CD4-positive, CD25-positive, alpha-beta regulatory T cell (primary cell): ENCODE results near the gene SLC9A7. TPM values are rescaled to one million over a fixed set of nuclear protein-coding genes. Genes with fewer than 3 reads are reported as not detected.

Experiments
- ATAC-seq, 2 donors: fragments of 150-1000 bp; cut with Tn5 transposase; one replicate each; pipeline ENCODE4 v1.10.0; 2021; ENCODE audit warnings: low read depth in 2 of 2, moderate number of reproducible peaks in 2 of 2, moderate library complexity in 1 of 2
- DNase-seq, 3 donors: peaks; one replicate each; pipeline versions ENCODE4 v3.0.0 to v3.0.0-alpha.2; 2012 to 2022; ENCODE audit warnings: mixed read lengths in 1 of 3
- H3K27ac ChIP-seq: one replicate; pipeline ENCODE4 v1.7.0; 2013; ENCODE audit warnings: mild to moderate bottlenecking, low read length; ENCODE audit not compliant: insufficient read depth, poor library complexity, severe bottlenecking
- H3K27me3 ChIP-seq: one replicate; pipeline ENCODE4 v1.7.0; 2013; ENCODE audit warnings: low read length; ENCODE audit not compliant: control insufficient read depth, insufficient read depth
- H3K36me3 ChIP-seq: one replicate; pipeline ENCODE4 v1.7.0; 2013; ENCODE audit warnings: mild to moderate bottlenecking, low read length, moderate library complexity; ENCODE audit not compliant: control insufficient read depth, insufficient read depth
- H3K4me1 ChIP-seq: 2 replicates; pipeline ENCODE4 v1.7.0; 2013; ENCODE audit warnings: mild to moderate bottlenecking, low read length; ENCODE audit not compliant: insufficient read depth, control insufficient read depth, poor library complexity, severe bottlenecking
- H3K4me3 ChIP-seq: one replicate; pipeline ENCODE4 v1.7.0; 2013; ENCODE audit warnings: low read depth, mild to moderate bottlenecking, low read length, moderate library complexity
- H3K9me3 ChIP-seq, 2 experiments: 1 replicate in 1 of 2; 2 replicates in 1 of 2; pipeline ENCODE4 v1.7.0; 2013; ENCODE audit warnings: low read length in 2 of 2, mild to moderate bottlenecking in 1 of 2, moderate library complexity in 1 of 2; ENCODE audit not compliant: control insufficient read depth in 2 of 2
- H3K27ac Mint-ChIP-seq, 3 donors: one replicate each; pipeline ENCODE4 v1.8.0; 2020 to 2022; ENCODE audit warnings: mild to moderate bottlenecking in 3 of 3, mixed read lengths in 3 of 3, moderate library complexity in 2 of 3
- H3K27me3 Mint-ChIP-seq: one replicate; pipeline ENCODE4 v1.8.0; 2022; ENCODE audit warnings: mild to moderate bottlenecking, mixed read lengths
- H3K36me3 Mint-ChIP-seq: one replicate; pipeline ENCODE4 v1.8.0; 2020; ENCODE audit warnings: mixed read lengths
- H3K4me1 Mint-ChIP-seq, 4 donors: one replicate each; pipeline ENCODE4 v1.8.0; 2020 to 2022; ENCODE audit warnings: mixed read lengths in 4 of 4, mild to moderate bottlenecking in 1 of 4
- H3K4me3 Mint-ChIP-seq, 4 donors: one replicate each; pipeline ENCODE4 v1.8.0; 2020 to 2022; ENCODE audit warnings: mild to moderate bottlenecking in 4 of 4, mixed read lengths in 4 of 4, moderate library complexity in 3 of 4
- H3K9me3 Mint-ChIP-seq, 7 donors: one replicate each; pipeline ENCODE4 v1.8.0; 2020 to 2022; ENCODE audit warnings: mixed read lengths in 7 of 7, mild to moderate bottlenecking in 3 of 7, moderate library complexity in 2 of 7
- polyA plus RNA-seq, 4 donors: library from polyadenylated mRNA; unstranded; fragments of 300-500 nt; fragmentation: Illumina TruSeq; gene quantifications; one replicate each; pipeline ENCODE4 v1.2.3, GENCODE V29; 2021
- total RNA-seq: library from RNA; stranded (reverse); gene quantifications from one replicate; pipeline ENCODE4 v1.2.3, GENCODE V29; 2022

The SLC9A7 gene
- total RNA-seq: 6.4 TPM
- 1 to 10 TPM; 3.6 to 5.6 (median 4.1) TPM for polyA plus RNA-seq

DNA sequence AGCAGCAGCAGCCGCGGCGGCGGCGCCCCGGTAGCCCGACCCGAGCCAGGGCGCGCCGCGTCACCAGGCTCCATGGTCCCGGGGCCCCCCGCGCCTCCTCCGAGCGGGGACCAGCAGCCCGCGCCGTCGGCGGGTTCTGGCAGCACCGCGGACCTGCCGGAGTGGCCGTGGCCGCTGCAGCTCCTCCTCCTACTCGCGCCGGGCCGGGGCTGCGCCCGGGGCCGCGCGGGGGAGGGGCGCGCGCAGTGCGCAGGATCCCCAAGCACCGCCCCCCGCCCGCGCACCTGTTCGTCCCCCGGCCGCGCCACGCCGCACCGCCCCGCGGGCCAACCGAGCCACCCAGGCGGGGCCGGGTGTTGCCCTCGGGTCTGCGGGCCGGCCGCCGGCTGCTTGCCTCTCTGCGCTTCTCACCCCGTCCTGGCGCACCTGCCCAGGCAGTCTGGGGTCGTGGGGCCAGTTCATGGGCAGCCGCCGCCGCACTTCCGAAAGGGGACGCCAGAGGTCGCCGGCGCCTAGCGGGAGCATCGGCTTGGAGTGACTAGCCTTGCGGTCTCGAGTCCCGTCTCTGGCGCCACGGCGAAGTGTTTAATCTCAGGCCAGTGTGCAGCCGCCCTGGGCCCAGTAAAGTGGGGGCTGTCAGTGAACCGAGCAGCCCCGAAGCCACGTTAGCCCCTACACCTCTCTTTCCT, at the start of gene SLC9A7:
Gene SLC9A7, minus strand, starts transcription at position 163 of the 689 bp plus-strand sequence. Its CDS starts 89 bp downstream, at position 74.
- peaks cover 0 to 2% of the 10 kb centered on the region in 2 experiments for H3K9me3 ChIP-seq
- H3K4me1 ChIP-seq: peaks cover 11% of the 10 kb centered on the region
- H3K27me3 Mint-ChIP-seq: peaks cover 14% of the 10 kb centered on the region
- H3K36me3 Mint-ChIP-seq: no peaks in the 10 kb centered on the region
- no peaks in the 10 kb centered on the region for H3K36me3 ChIP-seq
- DNase-seq (peak; percentile 65 to 81 (median 79)), ATAC-seq (peak; percentile 75 to 78)
- H3K4me3 ChIP-seq: peak within 1 kb of the TSS; percentile 81
- no peaks in the 10 kb centered on the region for H3K27me3 ChIP-seq
- H3K27ac ChIP-seq: peak within 1 kb of the TSS; percentile 14
- peaks cover 0 to 35% (median 6%) of the 10 kb centered on the region in 4 donors for H3K4me1 Mint-ChIP-seq
- H3K4me3 Mint-ChIP-seq: peak within 1 kb of the TSS; percentile 93 to 97 (median 94)
- peak within 1 kb of the TSS; percentile 84 to 96 (median 86) for H3K27ac Mint-ChIP-seq
- no peaks in the 10 kb centered on the region for H3K9me3 Mint-ChIP-seq

DNA sequence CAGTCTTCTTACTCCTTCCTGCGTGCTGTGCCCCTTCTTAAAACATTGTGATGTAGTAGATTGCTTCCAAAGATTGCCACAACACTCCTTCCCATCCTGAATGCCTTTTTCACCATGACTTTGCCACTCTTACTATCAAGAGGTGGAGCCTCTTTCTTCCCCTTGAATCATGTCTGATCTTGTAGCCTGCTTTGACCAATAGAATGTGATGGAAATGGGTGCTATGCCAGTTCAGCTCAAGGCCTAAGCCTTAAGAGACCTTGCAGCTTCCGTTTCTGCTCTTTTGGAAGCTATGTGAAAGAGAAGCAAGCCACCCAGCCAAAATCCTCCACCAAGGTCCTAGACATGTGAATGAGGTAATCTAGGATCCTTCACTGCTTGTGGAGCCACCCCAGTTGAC, 46.4 kb upstream of the SLC9A7 start:
- Histone ChIP-seq H3K27ac (no peak overlapping the region), H3K4me3 (no peak overlapping the region), H3K4me1 (no peaks in the 10 kb centered on the region), H3K27me3 (peaks cover 4% of the 10 kb centered on the region), H3K9me3 (no peaks in the 10 kb centered on the region), H3K36me3 (no peaks in the 10 kb centered on the region)
- H3K4me1 Mint-ChIP-seq: no peaks in the 10 kb centered on the region
- no peak for DNase-seq
- peaks cover 0 to 2% (median 0%) of the 10 kb centered on the region in 7 donors for H3K9me3 Mint-ChIP-seq
- no peak overlapping the region for H3K4me3 Mint-ChIP-seq
- H3K27me3 Mint-ChIP-seq: peaks cover 5% of the 10 kb centered on the region
- H3K36me3 Mint-ChIP-seq: no peaks in the 10 kb centered on the region
- no peak for ATAC-seq
- no peak overlapping the region for H3K27ac Mint-ChIP-seq

DNA sequence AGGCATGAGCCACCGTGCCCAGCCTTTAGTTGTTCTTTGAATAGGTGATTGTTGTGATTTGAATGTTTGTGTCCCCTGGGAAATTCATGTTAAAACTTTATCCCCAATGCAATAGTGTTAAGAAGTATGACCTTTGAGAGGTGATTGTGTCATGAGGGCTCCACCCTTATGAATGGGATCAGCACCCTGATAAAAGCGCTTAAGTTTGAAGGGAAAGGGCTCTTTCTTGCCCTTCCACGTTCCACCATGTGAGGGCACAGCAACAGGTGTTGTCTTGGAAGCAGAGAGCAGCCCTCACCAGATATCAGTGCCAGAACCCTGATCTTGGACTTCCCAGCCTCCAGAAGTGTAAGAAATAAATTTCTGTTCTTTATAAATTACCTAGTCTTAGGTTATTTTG, 44.2 kb upstream of the SLC9A7 start:
- Mint-ChIP-seq H3K27me3 (no peaks in the 10 kb centered on the region), H3K4me3 (no peak overlapping the region), H3K4me1 (no peaks in the 10 kb centered on the region), H3K36me3 (no peaks in the 10 kb centered on the region), H3K27ac (no peak overlapping the region), H3K9me3 (no peaks in the 10 kb centered on the region)
- Histone ChIP-seq H3K4me3 (no peak overlapping the region), H3K36me3 (no peaks in the 10 kb centered on the region), H3K27me3 (no peaks in the 10 kb centered on the region), H3K4me1 (no peaks in the 10 kb centered on the region), H3K27ac (no peak overlapping the region), H3K9me3 (no peaks in the 10 kb centered on the region)
- DNase-seq: no peak
- no peak for ATAC-seq

DNA sequence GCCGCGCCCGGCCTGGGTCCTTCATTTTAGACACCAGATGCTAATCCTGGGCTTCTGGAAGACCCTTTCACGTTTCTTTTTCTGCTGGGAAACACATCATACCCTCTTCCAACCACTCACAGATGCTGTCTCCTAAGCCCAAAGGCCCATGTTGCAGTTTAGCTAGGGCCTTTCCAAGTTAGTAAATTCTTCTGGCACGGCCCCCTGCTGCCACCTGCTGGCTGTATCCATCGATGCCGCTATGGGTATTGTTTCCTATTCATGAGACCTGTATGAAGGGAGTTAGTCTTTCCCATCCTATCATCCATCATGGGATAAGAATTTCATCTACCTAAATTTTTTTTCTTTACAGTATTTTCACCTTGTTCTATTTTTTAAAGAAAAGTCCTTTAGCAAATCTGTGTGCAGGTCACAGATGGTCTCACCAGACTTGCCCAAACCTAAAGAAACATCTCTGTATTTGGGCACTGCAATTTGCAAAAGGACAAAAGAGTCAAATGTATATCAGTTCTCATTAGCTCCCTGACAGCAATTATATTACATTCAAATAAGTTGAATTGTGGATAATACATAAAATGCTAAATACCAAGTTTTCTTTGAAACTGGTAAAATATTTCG, 37.8 kb upstream of the SLC9A7 start:
- peak; percentile 46 to 72 (median 56) for DNase-seq
- H3K36me3 Mint-ChIP-seq: no peaks in the 10 kb centered on the region
- Histone ChIP-seq H3K36me3 (no peaks in the 10 kb centered on the region), H3K27ac (no peak overlapping the region), H3K27me3 (no peaks in the 10 kb centered on the region), H3K4me3 (no peak overlapping the region), H3K9me3 (no peaks in the 10 kb centered on the region), H3K4me1 (no peaks in the 10 kb centered on the region)
- no peaks in the 10 kb centered on the region for H3K9me3 Mint-ChIP-seq
- peak in 1 of 2 donors; percentile 34 for ATAC-seq
- H3K27ac Mint-ChIP-seq: peak overlapping the region in 1 of 3 donors; percentile 58
- no peaks in the 10 kb centered on the region for H3K27me3 Mint-ChIP-seq
- peaks cover 0 to 7% (median 3%) of the 10 kb centered on the region in 4 donors for H3K4me1 Mint-ChIP-seq
- no peak overlapping the region for H3K4me3 Mint-ChIP-seq

DNA sequence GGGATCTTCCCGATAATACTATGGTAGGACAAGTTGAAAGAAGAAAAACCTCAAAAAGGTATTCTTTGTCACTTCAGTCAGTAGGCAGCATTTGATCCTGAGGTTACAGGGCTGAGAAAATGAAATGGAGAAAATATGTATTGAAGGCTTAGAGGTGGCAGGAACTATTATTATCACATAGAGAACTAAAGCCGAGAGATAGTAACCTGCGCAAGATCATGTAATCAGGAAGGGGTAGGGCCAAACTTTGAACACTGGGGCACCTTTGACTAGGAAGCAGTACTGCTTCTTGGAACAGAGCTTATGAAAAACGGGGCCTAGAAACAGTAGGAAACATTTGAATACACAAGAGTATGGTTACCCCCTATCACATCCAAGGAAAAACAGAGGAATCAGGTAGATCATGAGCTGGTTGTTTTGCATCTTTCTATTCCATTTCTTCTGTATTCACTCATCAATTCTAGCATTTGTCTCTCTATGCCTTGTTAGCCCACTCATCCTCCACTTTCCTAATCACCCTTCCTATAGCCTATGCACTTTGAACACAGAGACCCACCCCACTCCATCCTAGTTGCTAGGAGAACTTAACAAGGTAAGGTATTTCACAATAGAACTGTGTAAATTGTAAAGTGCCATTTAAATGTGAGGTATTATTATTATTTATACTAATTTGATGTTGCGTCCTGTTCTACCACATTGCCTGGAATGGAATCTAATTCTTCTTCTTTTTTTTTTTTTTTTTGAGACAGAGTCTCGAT, 34.6 kb upstream of the SLC9A7 start:
- Mint-ChIP-seq H3K36me3 (no peaks in the 10 kb centered on the region), H3K4me1 (peaks cover 0 to 7% (median 3%) of the 10 kb centered on the region in 4 donors), H3K9me3 (no peaks in the 10 kb centered on the region), H3K27me3 (no peaks in the 10 kb centered on the region), H3K4me3 (no peak overlapping the region), H3K27ac (no peak overlapping the region)
- Histone ChIP-seq H3K27me3 (no peaks in the 10 kb centered on the region), H3K4me1 (no peaks in the 10 kb centered on the region), H3K27ac (no peak overlapping the region), H3K4me3 (no peak overlapping the region), H3K36me3 (no peaks in the 10 kb centered on the region), H3K9me3 (no peaks in the 10 kb centered on the region)
- DNase-seq (no peak), ATAC-seq (no peak)

DNA sequence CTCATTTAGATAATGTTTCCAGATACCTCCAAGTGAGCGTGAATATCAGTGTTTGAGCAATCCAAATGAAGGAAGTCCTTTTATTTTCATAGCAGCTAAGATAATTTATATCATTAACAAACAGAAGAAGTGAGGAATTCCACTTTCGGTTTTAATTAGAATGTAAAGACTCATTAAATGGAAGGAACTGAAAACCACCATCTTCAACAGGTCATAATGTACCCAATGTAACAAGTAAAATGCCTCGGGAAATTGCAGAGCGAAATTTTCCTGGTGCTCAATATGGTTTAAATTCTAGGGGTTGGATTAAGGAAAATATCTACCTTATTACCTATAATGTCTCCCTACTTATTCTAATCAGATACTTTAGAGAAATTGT, 33.9 kb upstream of the SLC9A7 start:
- Mint-ChIP-seq H3K4me1 (peaks cover 0 to 7% (median 3%) of the 10 kb centered on the region in 4 donors), H3K27me3 (no peaks in the 10 kb centered on the region), H3K27ac (no peak overlapping the region), H3K9me3 (no peaks in the 10 kb centered on the region), H3K36me3 (no peaks in the 10 kb centered on the region), H3K4me3 (no peak overlapping the region)
- Histone ChIP-seq H3K27ac (no peak overlapping the region), H3K36me3 (no peaks in the 10 kb centered on the region), H3K27me3 (no peaks in the 10 kb centered on the region), H3K4me1 (no peaks in the 10 kb centered on the region), H3K9me3 (no peaks in the 10 kb centered on the region), H3K4me3 (no peak overlapping the region)
- ATAC-seq: no peak
- no peak for DNase-seq

DNA sequence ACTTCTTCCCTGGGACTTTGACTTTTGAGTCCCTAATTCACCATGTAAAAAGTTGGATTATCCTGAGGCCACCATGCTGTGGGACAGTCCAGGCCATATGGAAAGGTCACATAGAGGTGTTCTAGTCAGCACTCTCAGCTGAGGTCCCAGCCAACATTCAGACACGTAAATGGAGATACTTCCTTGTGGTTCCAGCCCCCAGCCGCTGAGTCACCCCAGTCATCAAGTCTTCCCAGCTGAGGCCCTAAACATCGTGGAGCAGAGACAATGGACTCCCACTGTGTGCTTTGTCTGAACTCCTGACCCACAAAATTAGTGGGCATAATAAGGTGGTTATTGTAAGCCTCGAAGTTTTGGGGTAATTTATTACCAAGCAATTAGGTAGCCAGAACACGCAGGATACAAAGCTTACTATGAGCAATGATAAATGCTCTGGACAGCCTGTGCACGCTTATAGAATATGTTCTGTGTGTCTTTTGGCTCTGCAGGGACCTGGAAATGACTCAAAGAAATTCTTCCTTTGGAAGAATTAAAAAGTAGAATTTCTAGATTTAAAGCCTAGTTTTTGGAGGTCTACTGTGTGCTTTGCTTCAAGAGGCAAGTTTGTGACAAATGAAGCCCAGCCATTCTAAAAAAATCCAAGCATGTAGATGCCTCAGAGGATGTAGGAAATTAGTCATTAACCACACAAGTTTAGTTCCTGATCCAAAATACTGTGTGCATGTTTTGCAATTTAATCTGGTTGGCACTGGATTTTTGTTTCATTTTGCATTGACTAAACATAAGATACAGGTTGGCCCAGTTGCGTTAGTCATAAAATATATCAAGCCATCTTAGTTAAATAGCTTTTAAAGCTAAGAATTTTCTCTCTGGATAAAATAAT, 33.2 kb upstream of the SLC9A7 start:
- H3K36me3 ChIP-seq: no peaks in the 10 kb centered on the region
- Mint-ChIP-seq H3K27ac (peak overlapping the region in 1 of 3 donors; percentile 52), H3K27me3 (no peaks in the 10 kb centered on the region), H3K9me3 (peaks cover 0 to 1% (median 0%) of the 10 kb centered on the region in 7 donors), H3K4me3 (no peak overlapping the region), H3K36me3 (no peaks in the 10 kb centered on the region), H3K4me1 (peaks cover 0 to 7% (median 3%) of the 10 kb centered on the region in 4 donors)
- peak; percentile 24 to 28 for ATAC-seq
- H3K9me3 ChIP-seq: no peaks in the 10 kb centered on the region
- H3K4me1 ChIP-seq: no peaks in the 10 kb centered on the region
- H3K27me3 ChIP-seq: no peaks in the 10 kb centered on the region
- H3K27ac ChIP-seq: no peak overlapping the region
- peak in 1 of 3 donors; percentile 41 for DNase-seq
- H3K4me3 ChIP-seq: no peak overlapping the region
